K562 (cell line): ENCODE data around the gene ADAM15. TPM values are rescaled to one million over a fixed set of nuclear protein-coding genes. Genes with fewer than 3 reads are reported as not detected.

ENCODE experiments used
- ATAC-seq: fragments of 200-7000 bp; cut with Tn5 transposase; 3 replicates; pipeline ENCODE4 v1.9.1; 2020; ENCODE audit warnings: moderate library complexity
- BruUV-seq: library from RNA; stranded (reverse); fragments of 400-500 nt; replicated peaks from 2 replicates; lab custom pipeline; 2021; lab: Mats Ljungman, UMichigan
- CTCF ChIA-PET: fragments of 300-600 bp; formaldehyde crosslinking; extraction: SDS; loops from one replicate; lab custom pipeline; 2021; ENCODE audit warnings: low intra/inter-chr PET ratio; lab: Yijun Ruan, JAX
- POLR2A ChIA-PET: fragments of 300-600, 350-650 bp; sonication (Branson Sonifier 250); formaldehyde crosslinking; extraction: SDS; loops from one replicate; lab custom pipeline; 2021; ENCODE audit warnings: antibody characterized with exemption, inconsistent platforms; lab: Yijun Ruan, JAX
- DNase-seq, 4 experiments: peaks; one replicate each; pipeline versions ENCODE4 v3.0.0 to v3.0.0-alpha.2; 2011 to 2018; ENCODE audit warnings: low spot score in 3 of 4, mixed read lengths in 3 of 4; ENCODE audit errors: extremely low read depth in 1 of 4
- FAIRE-seq: peaks from 2 replicates; lab custom pipeline; 2011; peaks lifted over from hg19 to GRCh38; lab: Jason Lieb, UNC
- H2AFZ ChIP-seq: 2 replicates; pipeline ENCODE4 v1.6.0; 2011; ENCODE audit warnings: low read depth, low read length, control low read depth, inconsistent platforms
- H3K27ac ChIP-seq: fragments of 200-600 bp; 3 replicates; pipeline ENCODE4 v1.8.0; 2011; ENCODE audit warnings: low read depth, mild to moderate bottlenecking, control low read depth, inconsistent platforms, low read length, moderate library complexity, mixed read lengths; ENCODE audit errors: extremely low read depth
- H3K27me3 ChIP-seq, 2 experiments: fragments of 300-600 bp in 1 of 2; 2 replicates in 1 of 2; 3 replicates in 1 of 2; pipeline versions ENCODE4 v1.6.0 to v1.8.0; 2011; ENCODE audit warnings: inconsistent platforms in 2 of 2, low read length in 2 of 2, mild to moderate bottlenecking in 1 of 2, mixed read lengths in 1 of 2, moderate library complexity in 1 of 2; ENCODE audit not compliant: control insufficient read depth in 2 of 2, insufficient read depth in 2 of 2
- H3K36me3 ChIP-seq: fragments of 300-600 bp; 3 replicates; pipeline ENCODE4 v1.8.0; 2011; ENCODE audit warnings: mild to moderate bottlenecking, low read length, inconsistent platforms; ENCODE audit not compliant: control insufficient read depth, insufficient read depth
- H3K4me1 ChIP-seq, 2 experiments: fragments of 200-600 bp in 1 of 2; replicated peaks in 1 of 2; 2 replicates in 1 of 2; 3 replicates in 1 of 2; pipeline versions ENCODE4 v1.5.1 to v1.8.0; 2011; ENCODE audit warnings: inconsistent platforms in 2 of 2, low read length in 2 of 2, mild to moderate bottlenecking in 1 of 2, mixed read lengths in 1 of 2, moderate library complexity in 1 of 2; ENCODE audit not compliant: control insufficient read depth in 2 of 2, insufficient read depth in 2 of 2
- H3K4me2 ChIP-seq: 2 replicates; pipeline ENCODE4 v1.6.1; 2011; ENCODE audit warnings: low read length, control low read depth, inconsistent platforms, mixed read lengths; ENCODE audit not compliant: insufficient read depth
- H3K4me3 ChIP-seq: fragments of 200-600 bp; sonication (generic), shearing (Covaris generic); 2 replicates; pipeline ENCODE4 v1.5.1; 2016; ENCODE audit warnings: control low read depth, inconsistent platforms
- H3K79me2 ChIP-seq: fragments of 200-600 bp; 3 replicates; pipeline ENCODE4 v1.8.0; 2011; ENCODE audit warnings: low read length, inconsistent platforms; ENCODE audit not compliant: control insufficient read depth, insufficient read depth
- H3K9ac ChIP-seq, 2 experiments: 2 replicates each; pipeline versions ENCODE4 v1.6.0 to v1.6.1; 2011; ENCODE audit warnings: low read depth in 2 of 2, low read length in 2 of 2, control low read depth in 1 of 2, inconsistent platforms in 1 of 2, mild to moderate bottlenecking in 1 of 2, mixed read lengths in 1 of 2; ENCODE audit not compliant: insufficient read depth in 1 of 2
- H3K9me1 ChIP-seq: one replicate; pipeline ENCODE4 v1.6.0; 2011; ENCODE audit warnings: inconsistent platforms, mild to moderate bottlenecking, low read length, moderate library complexity; ENCODE audit not compliant: control insufficient read depth, insufficient read depth
- H3K9me3 ChIP-seq: replicated peaks from 2 replicates; pipeline ENCODE4 v1.5.1; 2011; ENCODE audit warnings: low read depth, low read length, inconsistent platforms; ENCODE audit not compliant: control insufficient read depth, insufficient read depth
- H4K20me1 ChIP-seq: replicated peaks from 2 replicates; pipeline ENCODE4 v1.6.1; 2011; ENCODE audit warnings: low read length, inconsistent platforms, mixed read lengths; ENCODE audit not compliant: control insufficient read depth, insufficient read depth
- ELF1 ChIP-seq: fragments of 200-800 bp; sonication (Bioruptor generic); IDR thresholded peaks from 2 replicates; pipeline ENCODE4 v1.6.1; 2016; ENCODE audit warnings: missing genetic modification characterization, missing compliant biosample characterization
- KLF13 ChIP-seq: fragments of 450-650 bp; IDR thresholded peaks from 2 replicates; pipeline ENCODE4 v1.6.1; 2016; ENCODE audit warnings: missing genetic modification characterization, low read depth, mild to moderate bottlenecking, missing compliant biosample characterization, moderate library complexity, borderline replicate concordance
- LEF1 ChIP-seq: fragments of 450-650 bp; IDR thresholded peaks from 2 replicates; pipeline ENCODE4 v1.6.1; 2016; ENCODE audit warnings: mild to moderate bottlenecking
- MEF2D ChIP-seq: conservative IDR thresholded peaks from 2 replicates; pipeline ENCODE4 v1.6.1; 2016; ENCODE audit warnings: low read depth, missing genetic modification characterization, missing compliant biosample characterization
- SP1 ChIP-seq: sonication (generic); formaldehyde crosslinking; IDR thresholded peaks from 2 replicates; pipeline ENCODE4 v1.8.1; 2022; ENCODE audit warnings: mild to moderate bottlenecking, missing genetic modification reagents
- WGBS: fragments of 100-300 bp; shearing (Covaris generic); methylation state at CpG from one replicate; pipeline ENCODE4 v1.1.6; 2016; ENCODE audit warnings: low coverage, mixed read lengths; ENCODE audit not compliant: insufficient coverage; ENCODE audit errors: missing lambda C conversion rate; 5-methylcytosine and 5-hydroxymethylcytosine counted together
- in situ Hi-C: fragments of 300-500 bp; cut with MboI; formaldehyde crosslinking; loops from 4 replicates; pipeline ENCODE4 v1.15.0; 2018; ENCODE audit warnings: inconsistent platforms, mixed read lengths
- intact Hi-C: fragments of 100-400 bp; cut with micrococcal nuclease; formaldehyde crosslinking; loops from 2 replicates; pipeline ENCODE4 v1.14.2; 2022
- polyA plus RNA-seq, 8 experiments: library from polyadenylated mRNA; depleted of rRNA in 4 of 8; stranded (reverse) in 5 of 8; unstranded in 3 of 8; fragments of >200 nt; fragmentation: Nextera tagmentation in 2 of 8; fragmentation: Illumina TruSeq in 1 of 8; extraction: Ambion mirVana in 2 of 8; extraction: Trizol in 1 of 8; gene quantifications; 2 replicates each; pipeline versions ENCODE4 v1.2.1 to v1.2.3, GENCODE V29; 2011 to 2014; ENCODE audit warnings: inconsistent platforms in 1 of 8, missing spikeins in 1 of 8
- total RNA-seq, 7 experiments: library from RNA; depleted of rRNA in 6 of 7; stranded (reverse); fragments of >200 nt in 6 of 7; fragmentation: Illumina TruSeq in 2 of 7; extraction: Trizol in 2 of 7; gene quantifications; 2 replicates each; pipeline versions ENCODE4 v1.2.1 to v1.2.3, GENCODE V29; 2011 to 2021; ENCODE audit warnings: low replicate concordance in 1 of 7

The ADAM15 gene
- total and polyA plus RNA-seq, 9 of the 15 experiments (the other 6 are each of a cell fraction or from before 2014, with no cell fraction given), result 0.69 to 72.3 (median 32.8) TPM

DNA sequence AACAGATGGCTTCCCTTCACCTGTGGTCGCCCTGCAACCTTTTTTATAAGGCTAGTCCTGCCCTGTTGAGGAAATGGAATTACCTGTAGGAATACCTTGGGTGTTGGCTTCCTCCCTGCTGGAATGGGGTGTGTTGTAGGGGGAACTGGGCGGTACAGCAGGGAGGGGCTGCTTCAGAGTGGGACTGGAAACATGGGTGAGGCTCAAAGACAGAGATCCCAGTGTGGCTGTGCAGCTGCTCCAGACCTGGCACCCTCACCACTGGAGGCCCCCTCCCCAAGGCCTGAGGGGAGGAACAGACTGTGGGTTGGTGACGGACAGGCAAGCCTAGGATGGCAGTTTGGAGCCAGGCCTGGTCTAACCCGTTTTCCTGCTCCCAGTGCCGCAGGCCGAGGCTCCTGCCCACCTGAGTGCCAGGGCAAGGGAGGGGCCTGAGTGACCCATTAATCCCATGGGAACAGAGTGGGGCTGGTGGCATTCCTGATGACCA lies 32.0 kb downstream of the ADAM15 start:
- H3K27me3 ChIP-seq, result peaks cover 3 to 8% of the 10 kb centered on the region in 2 experiments; a peak in 2 of 5 replicates
- POLR2A ChIA-PET, result no interaction called here
- no peak overlapping the region for H3K4me3 ChIP-seq
- H3K4me2 ChIP-seq, result no peak overlapping the region
- WGBS, result 48% methylated on average over 3 of the region's 6 CpGs
- DNase-seq (no peak), ATAC-seq (no peak), FAIRE-seq (no peak)
- peaks cover 7% of the 10 kb centered on the region; the same call in 2 of the 3 replicates for H3K79me2 ChIP-seq
- H2AFZ ChIP-seq, result no peak overlapping the region
- intact Hi-C loops, result loop anchor here (5.0 kb wide), 2 partner anchors 36 to 121 kb away; partner anchors contain the start of gene PYGO2
- peaks cover 7% of the 10 kb centered on the region; the same call in 1 of the 3 replicates for H3K36me3 ChIP-seq
- BruUV-seq, result no TSS peak
- CTCF ChIA-PET, result interaction anchor here (9.0 kb wide), 1 partner anchor 20 kb away, joined by 153 read pairs; the partner anchor contains the start of gene EFNA4
- TF ChIP-seq ELF1, result no peak
- no peak for TF ChIP-seq LEF1
- no peak for TF ChIP-seq KLF13 (tag)
- TF ChIP-seq MEF2D (tag), result no peak
- TF ChIP-seq SP1 (CRISPR knock-in tag), result no peak
- peaks cover 34 to 79% of the 10 kb centered on the region in 2 experiments for H3K4me1 ChIP-seq
- H3K27ac ChIP-seq, result no peak overlapping the region
- H3K9ac ChIP-seq, result no peak overlapping the region
- peaks cover 4% of the 10 kb centered on the region for H3K9me1 ChIP-seq
- peaks cover 26% of the 10 kb centered on the region for H4K20me1 ChIP-seq
- in situ Hi-C loops, result no loop called here
- no peaks in the 10 kb centered on the region for H3K9me3 ChIP-seq
